SK-N-SH (cell line): ENCODE measurements around the gene SFPQ.

Experiments used
- EZH2phosphoT487 ChIP-seq: fragments of 200-600 bp; sonication (generic); IDR thresholded peaks from 2 replicates; pipeline ENCODE4 v1.6.1; 2017; ENCODE audit warnings: low read depth, mixed run types, mild to moderate bottlenecking, antibody characterized with exemption, moderate library complexity, borderline replicate concordance
- GATA2 ChIP-seq: sonication (generic); formaldehyde crosslinking; IDR thresholded peaks from 2 replicates; pipeline ENCODE4 v1.5.0; 2020; ENCODE audit warnings: mild to moderate bottlenecking, missing genetic modification reagents
- IRF3 ChIP-seq: fragments of 150-350 bp; IDR thresholded peaks from 2 replicates; pipeline ENCODE4 v1.6.1; 2016; ENCODE audit warnings: mild to moderate bottlenecking, low read depth, low read length
- JUND ChIP-seq: IDR thresholded peaks from 2 replicates; pipeline ENCODE4 v1.4.0; 2012
- MXI1 ChIP-seq: IDR thresholded peaks from 2 replicates; pipeline ENCODE4 v1.6.1; 2012; ENCODE audit warnings: mild to moderate bottlenecking, low read depth, low read length, improper control_type of control experiment
- NRF1 ChIP-seq: IDR thresholded peaks from 2 replicates; pipeline ENCODE4 v1.6.1; 2012; ENCODE audit warnings: low read depth, mild to moderate bottlenecking, low read length
- RAD21 ChIP-seq: IDR thresholded peaks from 2 replicates; pipeline ENCODE4 v1.6.1; 2012; ENCODE audit warnings: mild to moderate bottlenecking, low read length
- TAF1 ChIP-seq: IDR thresholded peaks from 2 replicates; pipeline ENCODE4 v1.6.1; 2012; ENCODE audit warnings: low read depth, mild to moderate bottlenecking, low read length, moderate library complexity, borderline replicate concordance
- USF2 ChIP-seq: fragments of 150-350 bp; IDR thresholded peaks from 2 replicates; pipeline ENCODE4 v1.6.1; 2017; ENCODE audit warnings: antibody characterized with exemption, low read length, low read depth, borderline replicate concordance
- TF ChIP-seq, protein P1 (sequence below): fragments of 200-600 bp; sonication (generic); IDR thresholded peaks from 2 replicates; pipeline ENCODE4 v1.6.1; 2017; ENCODE audit warnings: antibody characterized with exemption, mild to moderate bottlenecking, moderate library complexity
- TF ChIP-seq, protein P2 (sequence below): IDR thresholded peaks from 2 replicates; pipeline ENCODE4 v1.4.0; 2012; ENCODE audit warnings: low read depth

DNA sequence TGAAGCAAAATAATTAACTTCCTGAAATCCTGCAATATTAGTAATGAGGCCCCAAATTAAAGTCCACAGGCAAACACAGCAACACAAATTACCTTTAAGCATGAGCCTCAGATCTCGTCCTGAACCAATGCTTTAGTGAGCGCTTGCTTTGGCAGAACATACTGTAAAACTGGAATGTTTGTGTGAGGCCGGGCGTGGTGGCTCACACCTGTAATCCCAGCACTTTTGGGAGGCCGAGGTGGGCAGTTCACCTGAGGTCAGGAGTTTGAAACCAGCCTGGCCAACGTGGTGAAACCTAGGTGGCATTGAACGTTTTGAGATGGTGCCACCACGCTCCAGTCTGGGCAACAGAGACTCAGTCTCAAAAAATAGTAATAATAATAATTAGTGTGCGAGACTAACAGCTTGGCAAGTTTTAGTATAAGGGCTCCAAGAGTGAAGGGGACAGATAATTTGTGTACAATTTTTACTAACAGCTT is 17.8 kb downstream of the SFPQ start:
- TF ChIP-seq GATA2 (CRISPR knock-in tag) (no peak), JUND (no peak), NRF1 (no peak), EZH2phosphoT487 (no peak), IRF3 (no peak), RAD21 (no peak), TAF1 (no peak), USF2 (no peak), MXI1 (no peak)
- TF ChIP-seq, protein P1, sequence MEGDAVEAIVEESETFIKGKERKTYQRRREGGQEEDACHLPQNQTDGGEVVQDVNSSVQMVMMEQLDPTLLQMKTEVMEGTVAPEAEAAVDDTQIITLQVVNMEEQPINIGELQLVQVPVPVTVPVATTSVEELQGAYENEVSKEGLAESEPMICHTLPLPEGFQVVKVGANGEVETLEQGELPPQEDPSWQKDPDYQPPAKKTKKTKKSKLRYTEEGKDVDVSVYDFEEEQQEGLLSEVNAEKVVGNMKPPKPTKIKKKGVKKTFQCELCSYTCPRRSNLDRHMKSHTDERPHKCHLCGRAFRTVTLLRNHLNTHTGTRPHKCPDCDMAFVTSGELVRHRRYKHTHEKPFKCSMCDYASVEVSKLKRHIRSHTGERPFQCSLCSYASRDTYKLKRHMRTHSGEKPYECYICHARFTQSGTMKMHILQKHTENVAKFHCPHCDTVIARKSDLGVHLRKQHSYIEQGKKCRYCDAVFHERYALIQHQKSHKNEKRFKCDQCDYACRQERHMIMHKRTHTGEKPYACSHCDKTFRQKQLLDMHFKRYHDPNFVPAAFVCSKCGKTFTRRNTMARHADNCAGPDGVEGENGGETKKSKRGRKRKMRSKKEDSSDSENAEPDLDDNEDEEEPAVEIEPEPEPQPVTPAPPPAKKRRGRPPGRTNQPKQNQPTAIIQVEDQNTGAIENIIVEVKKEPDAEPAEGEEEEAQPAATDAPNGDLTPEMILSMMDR, result no peak
- TF ChIP-seq, protein P2, sequence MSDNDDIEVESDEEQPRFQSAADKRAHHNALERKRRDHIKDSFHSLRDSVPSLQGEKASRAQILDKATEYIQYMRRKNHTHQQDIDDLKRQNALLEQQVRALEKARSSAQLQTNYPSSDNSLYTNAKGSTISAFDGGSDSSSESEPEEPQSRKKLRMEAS, result no peak
